CD4-positive, alpha-beta T cell treated with Interleukin-4 for 1 hour (primary cell): Measurements from ENCODE around the gene SHISA7.
A peak's percentile ranks its signal among the peaks of the same experiment; 100 is the strongest.

Experiments used
- DNase-seq, 2 donors: peaks; one replicate each; pipeline ENCODE4 v3.0.0-alpha.2; 2020 to 2022

SHISA7 gene

GRCh38 chr19:55385724-55386492 is 57.2 kb downstream of the SHISA7 start, which contains the start of gene RPL28:
Gene RPL28 (plus strand): TSS chr19:55385932. CDS start chr19:55386358, 426 bp downstream.
- DNase-seq = peak; percentile 99

- peak; percentile 96 for DNase-seq
Observed at GRCh38 chr19:55384920-55385723, 58.0 kb downstream of the SHISA7 start.

- DNase-seq = peak in 1 of 2 donors; percentile 45
Observed at GRCh38 chr19:55384131-55384919, 58.8 kb downstream of the SHISA7 start, which contains the start of gene TMEM238. Gene TMEM238 (minus strand): TSS chr19:55384292. CDS start chr19:55384259, 33 bp downstream.

- DNase-seq = peak; percentile 49 to 54
Observed at GRCh38 chr19:55383279-55384130, 59.6 kb downstream of the SHISA7 start.

- DNase-seq = no peak
Observed at GRCh38 chr19:55382522-55383054, 60.5 kb downstream of the SHISA7 start.

GRCh38 chr19:55382013-55382412 is 61.1 kb downstream of the SHISA7 start:
- DNase-seq = no peak

GRCh38 chr19:55379174-55379573 is 63.9 kb downstream of the SHISA7 start:
- no peak for DNase-seq
